Neuronal stem cell (in vitro differentiated cells): ENCODE measurements around the gene AMIGO3.
"Not testable (repeated sequence)": the region's sequence is repeated elsewhere in the genome, so short reads cannot be mapped to it uniquely, and the experiment has no call there.

Source experiments
- DNase-seq: peaks from one replicate; pipeline ENCODE4 v3.0.0-alpha.2; 2013; ENCODE audit warnings: low spot score
- H2AFZ ChIP-seq: one replicate; pipeline ENCODE4 v1.6.1; 2013; ENCODE audit warnings: mild to moderate bottlenecking, low read length, inconsistent platforms
- H2AK5ac ChIP-seq: 2 replicates; pipeline ENCODE4 v1.6.1; 2013; ENCODE audit warnings: low read depth, mild to moderate bottlenecking, inconsistent platforms, low read length, moderate library complexity, mixed read lengths
- H2BK120ac ChIP-seq: 2 replicates; pipeline ENCODE4 v1.6.1; 2013; ENCODE audit warnings: low read depth, mild to moderate bottlenecking, inconsistent platforms, low read length, moderate library complexity, mixed read lengths
- H2BK12ac ChIP-seq: one replicate; pipeline ENCODE4 v1.6.1; 2013; ENCODE audit warnings: low read length, inconsistent platforms
- H2BK15ac ChIP-seq: 2 replicates; pipeline ENCODE4 v1.6.1; 2013; ENCODE audit warnings: mild to moderate bottlenecking, low read length, inconsistent platforms, mixed read lengths
- H2BK5ac ChIP-seq: one replicate; pipeline ENCODE4 v1.6.1; 2013; ENCODE audit warnings: inconsistent platforms, mild to moderate bottlenecking, low read length, moderate library complexity
- H3K14ac ChIP-seq: one replicate; pipeline ENCODE4 v1.6.1; 2013; ENCODE audit warnings: low read length, inconsistent platforms
- H3K18ac ChIP-seq: 2 replicates; pipeline ENCODE4 v1.6.1; 2013; ENCODE audit warnings: low read length, inconsistent platforms
- H3K23ac ChIP-seq: 2 replicates; pipeline ENCODE4 v1.6.1; 2013; ENCODE audit warnings: low read depth, mild to moderate bottlenecking, mixed read lengths, low read length, inconsistent platforms; ENCODE audit not compliant: poor library complexity
- H3K27ac ChIP-seq: replicated peaks from 3 replicates; pipeline ENCODE4 v1.5.1; 2013; ENCODE audit warnings: low read length, inconsistent platforms
- H3K27me3 ChIP-seq, 3 experiments: 2 replicates each; pipeline ENCODE4 v1.6.1; 2013; ENCODE audit warnings: low read length in 3 of 3, mild to moderate bottlenecking in 2 of 3, inconsistent platforms in 1 of 3, low read depth in 1 of 3, mixed read lengths in 1 of 3, moderate library complexity in 1 of 3; ENCODE audit not compliant: control insufficient read depth in 3 of 3, insufficient read depth in 3 of 3
- H3K36me3 ChIP-seq, 2 donors: replicated peaks in 1 of 2; 2 replicates each; pipeline ENCODE4 v1.6.1; 2013; ENCODE audit warnings: low read length in 2 of 2; ENCODE audit not compliant: control insufficient read depth in 2 of 2, insufficient read depth in 2 of 2
- H3K4ac ChIP-seq: 2 replicates; pipeline ENCODE4 v1.6.1; 2013; ENCODE audit warnings: inconsistent platforms, mild to moderate bottlenecking, low read length, moderate library complexity
- H3K4me1 ChIP-seq, 2 donors: 1 replicate in 1 of 2; 2 replicates in 1 of 2; pipeline ENCODE4 v1.6.1; 2013; ENCODE audit warnings: low read length in 2 of 2, low read depth in 1 of 2; ENCODE audit not compliant: control insufficient read depth in 2 of 2, insufficient read depth in 1 of 2
- H3K4me2 ChIP-seq: one replicate; pipeline ENCODE4 v1.6.1; 2013; ENCODE audit warnings: mild to moderate bottlenecking, low read length, inconsistent platforms; ENCODE audit not compliant: insufficient read depth, poor library complexity, severe bottlenecking
- H3K4me3 ChIP-seq, 2 donors: 2 replicates each; pipeline ENCODE4 v1.5.1; 2013; ENCODE audit warnings: low read length in 2 of 2, mild to moderate bottlenecking in 2 of 2, inconsistent platforms in 1 of 2, moderate library complexity in 1 of 2
- H3K79me1 ChIP-seq: one replicate; pipeline ENCODE4 v1.6.1; 2013; ENCODE audit warnings: low read depth, mild to moderate bottlenecking, inconsistent platforms, low read length, moderate library complexity
- H3K9ac ChIP-seq: one replicate; pipeline ENCODE4 v1.6.1; 2013; ENCODE audit warnings: mild to moderate bottlenecking, low read depth, low read length, inconsistent platforms; ENCODE audit not compliant: poor library complexity
- H3K9me3 ChIP-seq, 2 donors: replicated peaks in 1 of 2; 2 replicates each; pipeline versions ENCODE3 to v1.6.1; 2013; ENCODE audit warnings: low read length in 2 of 2, mild to moderate bottlenecking in 2 of 2, inconsistent platforms in 1 of 2, low read depth in 1 of 2, mixed read lengths in 1 of 2, moderate library complexity in 1 of 2; ENCODE audit not compliant: control insufficient read depth in 2 of 2, insufficient read depth in 1 of 2
- H4K8ac ChIP-seq: one replicate; pipeline ENCODE4 v1.6.1; 2013; ENCODE audit warnings: low read depth, mild to moderate bottlenecking, inconsistent platforms, low read length, moderate library complexity
- H4K91ac ChIP-seq: one replicate; pipeline ENCODE4 v1.6.1; 2013; ENCODE audit warnings: low read length, low read depth, mild to moderate bottlenecking, inconsistent platforms; ENCODE audit not compliant: poor library complexity
- WGBS, 2 donors: extraction: QIAGEN DNeasy Blood & Tissue Kit; methylation state at CpG; one replicate each; pipeline ENCODE4 v1.1.7; 2013; ENCODE audit warnings: missing lambda C conversion rate in 2 of 2, mixed read lengths in 1 of 2; ENCODE audit not compliant: insufficient read length in 2 of 2, insufficient replicate concordance in 1 of 2; ENCODE audit errors: extremely low coverage in 2 of 2; 5-methylcytosine and 5-hydroxymethylcytosine counted together

AMIGO3 gene

DNA sequence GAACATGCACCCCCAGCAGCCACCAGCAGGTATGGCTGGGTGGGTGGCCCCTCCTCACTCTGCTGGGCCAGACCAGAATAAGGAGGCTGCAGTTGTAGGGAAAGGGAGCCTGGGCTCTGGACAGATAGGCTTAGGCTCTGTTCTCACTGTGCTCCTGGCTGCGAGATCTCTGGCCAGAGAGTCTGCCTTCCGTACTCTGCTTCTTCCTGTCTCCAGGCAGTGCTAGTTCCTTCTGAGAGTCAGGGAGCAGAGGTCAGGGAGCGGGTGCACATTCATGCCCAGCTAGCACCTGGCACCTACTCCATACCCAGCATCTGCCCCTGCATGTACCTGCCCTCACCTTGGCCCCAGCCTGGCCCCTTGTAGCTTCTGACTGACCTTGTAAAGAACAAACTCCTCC is 28.0 kb downstream of the AMIGO3 start:
- not testable (repeated sequence) for H3K79me1 ChIP-seq, H2BK120ac ChIP-seq, H3K9ac ChIP-seq, H3K4me2 ChIP-seq, H4K8ac ChIP-seq, H3K14ac ChIP-seq, DNase-seq, H3K23ac ChIP-seq, H3K36me3 ChIP-seq, H2BK12ac ChIP-seq, H2AFZ ChIP-seq, H2BK15ac ChIP-seq, H3K4ac ChIP-seq, H2AK5ac ChIP-seq, H2BK5ac ChIP-seq, H3K4me1 ChIP-seq, H3K27me3 ChIP-seq, H3K9me3 ChIP-seq, H3K27ac ChIP-seq, H3K18ac ChIP-seq, H4K91ac ChIP-seq
- peak overlapping the region in 1 of 2 donors; percentile 96 for H3K4me3 ChIP-seq
- no CpG with 5 or more reads among the region's 3 CpGs for WGBS, 2 donors

DNA sequence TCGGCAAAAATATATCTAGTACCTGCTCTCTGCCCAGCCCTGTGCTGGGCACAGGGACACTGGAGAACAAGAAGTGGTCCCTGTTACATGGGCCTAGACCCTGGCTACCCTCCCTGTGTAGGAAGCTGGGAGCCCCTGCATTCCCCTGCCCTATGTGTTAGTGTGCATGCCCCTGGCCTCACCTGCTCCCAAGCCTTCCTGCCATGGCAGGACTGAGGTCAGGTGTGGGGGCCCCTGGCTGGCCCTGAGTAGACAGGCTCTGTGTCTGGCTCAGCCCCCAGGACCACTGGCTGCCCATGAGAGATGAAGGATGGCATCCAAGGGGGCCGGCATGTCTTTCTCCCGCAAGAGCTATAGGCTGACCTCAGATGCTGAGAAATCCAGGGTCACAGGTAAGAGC is 28.6 kb downstream of the AMIGO3 start:
- H3K9ac ChIP-seq, H3K4me1 ChIP-seq, H2BK12ac ChIP-seq, H2BK5ac ChIP-seq, H3K23ac ChIP-seq, DNase-seq, H4K8ac ChIP-seq, H3K27me3 ChIP-seq, H2BK15ac ChIP-seq, H2BK120ac ChIP-seq, H3K4ac ChIP-seq, H3K27ac ChIP-seq, H3K36me3 ChIP-seq, H4K91ac ChIP-seq, H3K9me3 ChIP-seq, H3K4me2 ChIP-seq, H2AK5ac ChIP-seq, H3K18ac ChIP-seq, H2AFZ ChIP-seq, H3K79me1 ChIP-seq, H3K14ac ChIP-seq: not testable (repeated sequence)
- no CpG with 5 or more reads among the region's 3 CpGs for whole genome bisulfite sequencing, 2 donors
- peak overlapping the region in 1 of 2 donors; percentile 96 for H3K4me3 ChIP-seq

DNA sequence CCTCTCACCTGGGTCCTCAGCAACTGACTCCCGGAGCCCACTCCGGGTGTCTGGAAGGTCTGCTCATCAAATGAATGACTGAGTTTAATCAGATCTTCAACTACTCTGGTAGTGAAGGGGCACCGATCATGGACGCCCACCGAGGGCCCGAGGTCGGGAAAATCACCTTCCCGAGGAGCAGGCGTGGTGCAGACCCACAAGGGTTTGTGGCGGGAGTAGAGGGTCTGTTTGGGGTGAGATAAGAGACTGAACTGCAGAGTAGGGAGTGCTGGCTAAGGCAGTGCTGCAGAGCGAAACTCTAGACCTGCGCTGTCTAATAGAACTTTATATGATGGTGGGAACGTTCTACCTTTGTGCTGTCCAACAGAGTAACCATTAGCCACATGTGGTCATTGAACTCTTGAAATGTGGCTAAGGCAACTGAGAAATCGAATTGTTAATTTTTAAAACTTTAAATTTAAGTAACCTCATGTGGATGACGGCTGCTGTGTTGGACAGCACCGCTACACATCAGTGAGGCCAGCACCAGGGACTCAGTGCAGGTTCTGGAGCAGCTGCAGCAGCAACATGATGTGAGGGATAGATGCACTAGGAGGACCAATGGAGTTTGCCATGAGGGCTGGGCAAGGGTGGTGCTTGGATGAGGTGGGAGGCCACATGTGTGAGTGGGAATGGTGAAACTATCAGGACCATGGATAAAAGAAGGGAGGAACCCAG is 29.4 kb downstream of the AMIGO3 start:
- H3K9me3 ChIP-seq, DNase-seq, H3K27ac ChIP-seq, H4K8ac ChIP-seq, H3K4me1 ChIP-seq, H2BK120ac ChIP-seq, H3K36me3 ChIP-seq, H3K79me1 ChIP-seq, H2BK15ac ChIP-seq, H4K91ac ChIP-seq, H3K23ac ChIP-seq, H3K27me3 ChIP-seq, H3K4ac ChIP-seq: not testable (repeated sequence)
- Histone ChIP-seq H3K4me2 (peak overlapping the region; percentile 97), H2BK12ac (peak overlapping the region; percentile 22), H3K4me3 (peak overlapping the region; percentile 86 to 96), H3K18ac (peak overlapping the region; percentile 17), H2AK5ac (peak overlapping the region; percentile 43), H3K14ac (peak overlapping the region; percentile 38), H3K9ac (peak overlapping the region; percentile 70), H2BK5ac (peak overlapping the region; percentile 82), H2AFZ (peak overlapping the region; percentile 94)
- WGBS, 2 donors, result no CpG with 5 or more reads among the region's 16 CpGs

DNA sequence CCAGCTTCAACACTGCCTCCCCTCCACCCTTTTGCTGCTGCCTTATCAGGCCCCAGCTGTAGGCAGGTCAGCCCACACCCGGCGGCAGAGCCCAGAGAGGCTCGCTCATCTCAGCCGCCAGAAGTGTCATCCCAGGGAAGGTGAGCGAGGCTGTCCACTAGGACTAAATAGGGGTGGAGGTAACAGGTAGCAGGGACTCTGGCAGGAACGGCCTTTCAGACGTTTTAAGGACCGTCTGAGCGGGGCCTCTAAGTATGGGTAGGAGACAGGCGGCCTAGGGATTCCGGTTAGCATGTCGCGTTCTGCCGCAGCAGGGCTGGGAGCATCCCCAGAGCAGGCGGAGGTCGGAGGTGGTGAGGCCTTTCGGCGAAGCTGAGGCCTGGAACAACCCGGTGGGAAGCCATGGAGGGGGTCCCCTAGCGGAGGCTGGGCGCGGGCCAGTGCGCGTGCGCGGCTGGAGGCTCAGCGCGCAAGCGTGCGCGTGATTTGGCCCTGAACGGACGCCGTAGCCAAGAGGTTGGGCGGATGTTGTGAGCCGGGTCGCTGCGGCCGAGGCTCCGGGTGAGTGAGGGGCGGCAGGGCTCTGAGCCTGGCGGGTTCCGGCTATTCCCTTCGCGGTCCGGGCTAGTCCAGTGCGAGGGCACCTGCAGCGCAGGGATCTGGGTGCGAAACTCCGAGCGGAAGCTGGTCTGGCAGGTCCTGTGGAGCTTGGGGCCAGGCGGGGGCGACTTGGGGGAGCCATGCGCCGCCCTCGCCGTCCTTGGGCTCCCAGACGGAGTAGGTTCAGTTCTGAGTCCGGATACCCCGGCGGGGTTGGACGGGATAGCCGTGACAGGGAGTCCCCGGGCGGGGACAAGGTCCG is 30.2 kb downstream of the AMIGO3 start, which contains the start of the genes MST1 and RNF123:
TSS of gene MST1 (minus strand) at position 429 of the 862 bp plus-strand sequence. CDS start 783 bp downstream, outside the sequence.
TSS of gene RNF123 (plus strand) at position 512 of the 862 bp plus-strand sequence. CDS start 1,609 bp downstream, outside the sequence.
- Histone ChIP-seq H3K4me3 (peak within 1 kb of the TSS; percentile 86 to 96), H2AK5ac (peak within 1 kb of the TSS; percentile 94), H3K4me1 (peaks cover 4 to 6% of the 10 kb centered on the region in 2 donors), H2BK15ac (peak within 1 kb of the TSS; percentile 54), H2BK120ac (peak within 1 kb of the TSS; percentile 76), H3K79me1 (peaks cover 6% of the 10 kb centered on the region), H3K9me3 (no peaks in the 10 kb centered on the region), H3K18ac (peak within 1 kb of the TSS; percentile 98), H2BK12ac (peak within 1 kb of the TSS; percentile 87), H2BK5ac (peak within 1 kb of the TSS; percentile 82), H3K9ac (peak within 1 kb of the TSS; percentile 99), H3K36me3 (peaks cover 2 to 6% of the 10 kb centered on the region in 2 donors), H3K14ac (peak within 1 kb of the TSS; percentile 92), H2AFZ (peak within 1 kb of the TSS; percentile 94), H4K8ac (no peak within 1 kb of the TSS), H4K91ac (no peak within 1 kb of the TSS), H3K27me3 (peaks cover 0 to 3% (median 0%) of the 10 kb centered on the region in 3 experiments), H3K23ac (peak within 1 kb of the TSS; percentile 85), H3K4me2 (peak within 1 kb of the TSS; percentile 97), H3K27ac (peak within 1 kb of the TSS; percentile 24), H3K4ac (peak within 1 kb of the TSS; percentile 58)
- DNase-seq, result peak; percentile 93
- WGBS, 2 donors, result no CpG with 5 or more reads among the region's 66 CpGs
